NB4 (cell line): ENCODE results near the gene RBM6.
A peak's percentile ranks its signal among the peaks of the same experiment; 100 is the strongest.
"Not testable (repeated sequence)": the region's sequence is repeated elsewhere in the genome, so short reads cannot be mapped to it uniquely, and the experiment has no call there.

Experiments used
- DNase-seq: peaks from one replicate; pipeline ENCODE4 v3.0.0; 2010; ENCODE audit warnings: low read depth
- H3K4me3 ChIP-seq: one replicate; pipeline ENCODE4 v1.5.1; 2011; ENCODE audit warnings: mild to moderate bottlenecking, low read depth, low read length, moderate library complexity
- MYC ChIP-seq: IDR thresholded peaks from 2 replicates; pipeline ENCODE4 v1.6.1; 2011; ENCODE audit warnings: low read depth, low read length
- POLR2A ChIP-seq: IDR thresholded peaks from 2 replicates; pipeline ENCODE4 v1.6.1; 2011; ENCODE audit warnings: mild to moderate bottlenecking; ENCODE audit not compliant: insufficient read length; ENCODE audit errors: extremely low read depth
- TF ChIP-seq, protein P1 (sequence below): IDR thresholded peaks from 2 replicates; pipeline ENCODE4 v1.6.1; 2011; ENCODE audit warnings: low read depth, low read length
- TF ChIP-seq, protein P2 (sequence below): IDR thresholded peaks from one replicate; pipeline ENCODE4 v1.5.1; 2012; ENCODE audit warnings: low read depth, low read length

Gene RBM6

DNA sequence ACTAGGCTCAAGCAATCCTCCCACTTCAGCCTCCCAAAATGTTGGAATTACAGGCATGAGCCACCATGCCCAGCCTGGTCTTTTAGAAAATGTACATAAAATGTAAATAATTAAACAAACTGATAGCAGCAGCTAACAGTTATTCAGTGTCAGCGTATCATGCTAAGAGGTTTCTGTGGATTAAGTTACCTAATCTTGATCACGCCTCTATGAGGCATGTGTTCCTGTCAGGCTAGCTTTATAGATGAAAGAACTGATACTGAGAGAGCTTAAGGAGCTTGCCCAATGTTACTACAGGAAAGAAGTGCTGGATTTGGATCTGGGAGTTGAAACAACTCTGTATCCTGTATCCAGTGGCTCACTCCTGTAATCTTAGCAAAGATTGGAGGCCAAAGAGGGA, 25.0 kb upstream of the RBM6 start:
- TF ChIP-seq, protein P1, sequence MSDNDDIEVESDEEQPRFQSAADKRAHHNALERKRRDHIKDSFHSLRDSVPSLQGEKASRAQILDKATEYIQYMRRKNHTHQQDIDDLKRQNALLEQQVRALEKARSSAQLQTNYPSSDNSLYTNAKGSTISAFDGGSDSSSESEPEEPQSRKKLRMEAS: no peak
- no peak for TF ChIP-seq POLR2A
- TF ChIP-seq, protein P2, sequence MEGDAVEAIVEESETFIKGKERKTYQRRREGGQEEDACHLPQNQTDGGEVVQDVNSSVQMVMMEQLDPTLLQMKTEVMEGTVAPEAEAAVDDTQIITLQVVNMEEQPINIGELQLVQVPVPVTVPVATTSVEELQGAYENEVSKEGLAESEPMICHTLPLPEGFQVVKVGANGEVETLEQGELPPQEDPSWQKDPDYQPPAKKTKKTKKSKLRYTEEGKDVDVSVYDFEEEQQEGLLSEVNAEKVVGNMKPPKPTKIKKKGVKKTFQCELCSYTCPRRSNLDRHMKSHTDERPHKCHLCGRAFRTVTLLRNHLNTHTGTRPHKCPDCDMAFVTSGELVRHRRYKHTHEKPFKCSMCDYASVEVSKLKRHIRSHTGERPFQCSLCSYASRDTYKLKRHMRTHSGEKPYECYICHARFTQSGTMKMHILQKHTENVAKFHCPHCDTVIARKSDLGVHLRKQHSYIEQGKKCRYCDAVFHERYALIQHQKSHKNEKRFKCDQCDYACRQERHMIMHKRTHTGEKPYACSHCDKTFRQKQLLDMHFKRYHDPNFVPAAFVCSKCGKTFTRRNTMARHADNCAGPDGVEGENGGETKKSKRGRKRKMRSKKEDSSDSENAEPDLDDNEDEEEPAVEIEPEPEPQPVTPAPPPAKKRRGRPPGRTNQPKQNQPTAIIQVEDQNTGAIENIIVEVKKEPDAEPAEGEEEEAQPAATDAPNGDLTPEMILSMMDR: no peak
- TF ChIP-seq MYC: no peak
- no peak for DNase-seq

DNA sequence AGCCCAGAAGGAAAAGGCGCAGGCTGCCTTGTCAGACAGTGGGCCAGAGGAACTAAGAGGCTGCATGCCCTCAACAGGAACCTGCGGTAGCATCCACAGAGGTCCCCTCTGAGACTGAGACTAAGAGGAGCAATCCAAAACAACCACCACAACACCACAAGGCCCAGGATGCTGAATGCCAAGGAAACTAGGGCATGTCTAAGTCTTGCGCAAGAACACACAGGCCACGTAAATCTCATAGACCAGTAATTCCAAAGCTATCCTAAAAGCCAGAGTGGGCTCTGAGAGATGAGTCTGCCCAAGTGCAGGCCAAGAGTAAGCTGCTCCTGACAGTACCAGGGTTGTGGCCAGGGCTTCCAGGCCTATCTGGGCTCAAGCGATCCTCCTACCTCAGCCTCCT, 23.3 kb upstream of the RBM6 start:
- peak; percentile 24 for DNase-seq
- no peak overlapping the region for H3K4me3 ChIP-seq
- TF ChIP-seq, protein P2: no peak
- TF ChIP-seq POLR2A (no peak), MYC (no peak)
- TF ChIP-seq, protein P1: no peak

More for the DNA sequence above, 25.0 kb upstream of the RBM6 start:
- no peak overlapping the region for H3K4me3 ChIP-seq

DNA sequence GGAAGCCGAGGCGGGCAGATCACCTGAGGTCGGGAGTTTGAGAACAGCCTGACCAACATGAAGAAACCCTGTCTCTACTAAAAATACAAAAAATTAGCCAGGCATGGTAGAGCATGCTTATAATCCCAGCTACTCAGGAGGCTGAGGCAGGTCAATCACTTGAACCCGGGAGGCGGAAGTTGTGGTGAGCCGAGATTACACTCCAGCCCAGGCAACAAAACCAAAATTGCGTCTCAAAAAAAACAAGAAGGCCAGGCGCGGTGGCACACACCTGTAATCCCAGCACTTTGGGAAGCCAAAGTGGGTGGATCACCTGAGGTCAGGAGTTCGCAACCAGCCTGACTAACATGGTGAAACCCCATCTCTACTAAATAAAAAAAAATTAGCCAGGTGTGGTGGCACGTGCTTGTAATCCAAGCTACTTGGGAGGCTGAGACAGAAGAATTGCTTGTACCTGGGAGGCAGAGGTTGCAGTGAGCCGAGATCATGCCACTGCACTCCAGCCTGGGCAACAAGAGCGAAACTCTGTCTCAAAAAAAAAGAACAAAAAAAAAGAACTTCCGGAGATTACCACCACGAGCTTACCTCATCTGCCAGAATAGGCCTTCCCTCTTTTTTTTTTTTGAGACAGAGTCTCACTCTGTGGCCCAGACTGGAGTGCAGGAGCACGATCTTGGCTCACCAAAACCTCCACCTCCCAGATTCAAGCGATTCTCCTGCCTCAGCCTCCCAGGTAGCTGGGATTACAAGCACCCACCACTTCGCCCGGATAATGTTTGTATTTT, 22.0 kb upstream of the RBM6 start:
- not testable (repeated sequence) for DNase-seq

DNA sequence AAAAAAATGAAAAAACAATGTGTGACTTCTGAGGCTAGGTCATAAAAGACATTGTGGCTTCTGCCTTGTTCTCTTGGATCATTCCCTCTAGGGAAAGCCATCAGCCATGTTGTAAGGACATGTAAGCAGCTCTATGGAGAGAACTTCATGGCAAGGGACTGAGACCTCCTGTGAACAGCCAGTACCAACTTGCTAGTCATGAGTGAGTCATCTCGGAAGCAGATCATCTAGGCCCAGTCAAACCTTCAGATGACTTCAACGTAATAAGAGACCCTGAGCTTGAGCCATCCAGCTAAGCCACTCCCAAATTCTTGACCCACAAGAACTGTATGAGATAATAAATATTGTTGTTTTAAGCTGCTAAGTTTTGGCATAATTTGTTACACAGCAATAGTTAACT, 15.3 kb upstream of the RBM6 start:
- TF ChIP-seq POLR2A (no peak), MYC (no peak)
- TF ChIP-seq, protein P2: no peak
- TF ChIP-seq, protein P1: no peak
- H3K4me3 ChIP-seq: no peak overlapping the region
- DNase-seq: peak; percentile 30

More for the DNA sequence above, 22.0 kb upstream of the RBM6 start:
- H3K4me3 ChIP-seq: not testable (repeated sequence)

DNA sequence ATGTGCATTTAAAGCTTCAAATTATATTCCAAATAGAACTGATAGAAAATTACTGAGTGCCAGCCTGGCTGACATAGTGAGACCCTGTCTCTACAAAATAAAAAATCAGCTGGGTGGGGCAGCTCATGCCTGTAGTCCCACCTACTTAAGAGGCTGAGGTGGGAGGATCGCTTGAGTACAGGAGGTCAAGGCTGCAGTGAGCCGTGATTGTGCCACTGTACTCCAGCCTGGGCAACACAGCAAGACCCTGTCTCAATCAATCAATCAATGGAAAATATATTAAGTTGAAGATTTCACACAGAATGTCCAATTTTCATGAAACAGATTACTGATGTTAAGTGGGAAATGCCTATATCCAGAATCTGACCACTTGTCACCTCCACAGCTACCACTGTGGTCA, 14.5 kb upstream of the RBM6 start:
- no peak overlapping the region for H3K4me3 ChIP-seq
- no peak for DNase-seq
- TF ChIP-seq, protein P2: no peak
- TF ChIP-seq MYC: no peak
- TF ChIP-seq, protein P1: no peak
- no peak for TF ChIP-seq POLR2A

DNA sequence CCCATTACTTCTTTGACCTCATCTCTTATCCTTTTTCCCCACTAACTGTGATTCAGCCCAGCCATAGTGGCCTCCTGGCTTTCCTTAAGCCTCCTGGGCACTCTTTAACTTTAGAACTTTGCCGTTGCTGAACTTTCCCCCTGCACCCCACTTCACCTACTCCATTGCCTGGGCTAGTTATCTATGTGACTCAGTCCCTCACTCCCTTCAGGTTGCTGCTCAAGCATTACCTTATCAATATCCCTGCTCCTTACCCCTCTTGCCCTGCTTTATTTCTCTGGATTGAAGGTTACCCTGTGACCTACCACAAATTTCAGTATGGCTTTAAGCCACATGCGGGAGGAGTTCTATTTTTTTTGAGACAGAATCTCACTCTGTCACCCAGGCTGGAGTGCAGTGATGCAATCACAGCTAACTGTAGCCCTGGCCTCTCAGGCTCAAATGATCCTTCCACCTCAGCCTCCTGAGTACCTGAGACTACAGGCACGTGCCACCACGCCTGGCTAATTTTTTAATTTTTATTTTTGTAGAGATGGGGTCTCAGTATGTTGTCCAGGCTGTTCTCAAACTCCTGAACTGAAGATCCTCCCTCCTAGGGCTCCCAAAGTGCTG, 13.7 kb upstream of the RBM6 start:
- no peak overlapping the region for H3K4me3 ChIP-seq
- TF ChIP-seq, protein P2: no peak
- TF ChIP-seq, protein P1: no peak
- TF ChIP-seq MYC: no peak
- TF ChIP-seq POLR2A: no peak
- DNase-seq: no peak
